Large intestine (tissue), 3 donors: ENCODE data around the gene SPARCL1. TPM values are rescaled to one million over a fixed set of nuclear protein-coding genes. Genes with fewer than 3 reads are reported as not detected.

Source experiments
- DNase-seq, 2 donors: peaks; one replicate each; pipeline versions ENCODE4 v3.0.0 to v3.0.0-alpha.2; 2013
- H3K27ac ChIP-seq: one replicate; pipeline ENCODE4 v1.5.1; 2013; ENCODE audit warnings: low read length
- H3K27me3 ChIP-seq: 2 replicates; pipeline ENCODE4 v1.6.1; 2013; ENCODE audit warnings: low read length; ENCODE audit not compliant: control insufficient read depth, insufficient read depth
- H3K36me3 ChIP-seq: 2 replicates; pipeline ENCODE4 v1.6.1; 2013; ENCODE audit warnings: low read length; ENCODE audit not compliant: control insufficient read depth, insufficient read depth
- H3K4me1 ChIP-seq: one replicate; pipeline ENCODE4 v1.6.1; 2013; ENCODE audit warnings: low read length; ENCODE audit not compliant: control insufficient read depth, insufficient read depth
- H3K4me3 ChIP-seq: one replicate; pipeline ENCODE4 v1.5.1; 2013; ENCODE audit warnings: low read length
- H3K9me3 ChIP-seq: one replicate; pipeline ENCODE4 v1.6.1; 2013; ENCODE audit warnings: mild to moderate bottlenecking, low read depth, low read length, moderate library complexity; ENCODE audit not compliant: control insufficient read depth
- WGBS: methylation state at CpG from one replicate; pipeline ENCODE4 v1.1.5; 2013; ENCODE audit warnings: low lambda C conversion rate; ENCODE audit not compliant: insufficient coverage; 5-methylcytosine and 5-hydroxymethylcytosine counted together
- polyA plus RNA-seq: library from polyadenylated mRNA; unstranded; fragments of 120-200 nt; gene quantifications from one replicate; pipeline ENCODE4 v1.2.1, GENCODE V29; 2013

SPARCL1 gene
- polyA plus RNA-seq, 1 donor: 154 TPM

DNA sequence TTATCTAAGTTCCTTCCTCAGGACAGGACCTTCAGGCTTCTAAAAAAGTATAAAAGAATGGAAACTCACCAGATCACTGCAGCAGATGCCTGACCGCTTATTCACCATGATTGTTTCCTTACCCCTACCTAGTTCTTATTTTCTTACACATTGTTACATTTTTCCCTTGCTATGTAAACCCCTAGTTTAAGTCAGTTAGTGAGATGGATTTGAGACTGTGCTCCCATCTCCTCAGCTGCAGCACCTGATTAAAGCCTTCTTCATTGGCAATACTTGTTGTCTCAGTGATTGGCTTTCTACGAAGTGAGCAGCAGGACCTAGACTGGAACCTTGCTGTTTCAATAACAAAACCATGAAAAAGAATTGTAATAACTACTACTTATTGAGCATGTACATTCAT lies 4.7 kb downstream of the SPARCL1 start:
- Histone ChIP-seq H3K9me3 (no peaks in the 10 kb centered on the region), H3K27me3 (no peaks in the 10 kb centered on the region), H3K27ac (no peak overlapping the region), H3K36me3 (no peaks in the 10 kb centered on the region), H3K4me1 (no peaks in the 10 kb centered on the region), H3K4me3 (no peak overlapping the region)
- no peak for DNase-seq
- 70% methylated on average over 2 of the region's 2 CpGs for WGBS

DNA sequence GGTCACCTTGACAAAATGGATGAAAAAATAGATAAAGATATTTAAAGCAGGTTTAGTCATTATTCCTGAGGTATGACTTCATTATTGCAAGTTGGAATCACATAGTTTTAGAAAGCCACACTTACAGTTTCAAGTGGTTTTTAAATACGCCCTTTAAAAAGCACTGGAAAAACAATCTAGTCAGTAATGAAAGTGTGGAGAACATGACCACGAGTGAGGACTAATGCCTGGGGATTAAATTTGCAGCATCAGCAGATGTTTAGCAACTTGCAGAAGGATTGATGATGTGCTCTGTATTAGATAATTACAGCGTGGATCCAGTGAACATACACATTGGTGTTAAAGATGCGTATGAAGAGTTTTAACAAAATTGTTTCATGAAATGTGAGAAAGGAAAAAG lies 5.9 kb downstream of the SPARCL1 start:
- Histone ChIP-seq H3K36me3 (no peaks in the 10 kb centered on the region), H3K27ac (no peak overlapping the region), H3K9me3 (no peaks in the 10 kb centered on the region), H3K4me1 (no peaks in the 10 kb centered on the region), H3K4me3 (no peak overlapping the region), H3K27me3 (no peaks in the 10 kb centered on the region)
- 100% methylated on average over 1 of the region's 4 CpGs for WGBS
- DNase-seq: no peak

DNA sequence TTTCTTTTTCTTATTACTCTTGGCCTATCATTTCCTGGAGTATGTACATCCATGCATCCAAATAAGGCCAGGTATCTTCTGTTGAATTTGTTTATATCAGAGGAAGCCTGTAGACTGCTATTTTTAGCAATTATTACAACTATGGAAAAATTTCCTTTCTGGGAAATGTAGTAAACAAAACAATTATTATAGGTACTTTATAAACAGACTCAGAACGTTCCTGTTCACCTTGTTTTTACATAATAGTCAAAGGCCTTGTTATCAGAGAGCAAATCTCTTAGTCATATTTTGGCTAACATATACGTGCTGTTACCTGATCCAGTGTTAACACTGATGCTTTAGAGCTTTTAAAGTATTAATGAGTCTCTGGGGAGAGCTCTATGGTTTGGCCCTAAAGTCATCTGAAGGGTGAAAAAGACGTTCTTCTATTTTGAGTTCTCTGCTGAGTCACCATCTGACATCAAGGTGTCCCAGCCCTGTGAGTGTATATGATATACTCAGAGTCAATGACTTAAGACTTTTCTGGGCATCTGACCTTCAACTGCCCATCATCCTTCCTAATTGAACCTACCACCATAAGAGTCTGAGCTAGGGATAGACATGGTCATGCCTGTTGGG lies 7.3 kb downstream of the SPARCL1 start:
- H3K4me1 ChIP-seq: no peaks in the 10 kb centered on the region
- H3K9me3 ChIP-seq: no peaks in the 10 kb centered on the region
- peak overlapping the region; percentile 64 for H3K27ac ChIP-seq
- no peak for DNase-seq
- H3K4me3 ChIP-seq: no peak overlapping the region
- no CpG with 5 or more reads among the region's 3 CpGs for WGBS
- H3K36me3 ChIP-seq: no peaks in the 10 kb centered on the region
- no peaks in the 10 kb centered on the region for H3K27me3 ChIP-seq

DNA sequence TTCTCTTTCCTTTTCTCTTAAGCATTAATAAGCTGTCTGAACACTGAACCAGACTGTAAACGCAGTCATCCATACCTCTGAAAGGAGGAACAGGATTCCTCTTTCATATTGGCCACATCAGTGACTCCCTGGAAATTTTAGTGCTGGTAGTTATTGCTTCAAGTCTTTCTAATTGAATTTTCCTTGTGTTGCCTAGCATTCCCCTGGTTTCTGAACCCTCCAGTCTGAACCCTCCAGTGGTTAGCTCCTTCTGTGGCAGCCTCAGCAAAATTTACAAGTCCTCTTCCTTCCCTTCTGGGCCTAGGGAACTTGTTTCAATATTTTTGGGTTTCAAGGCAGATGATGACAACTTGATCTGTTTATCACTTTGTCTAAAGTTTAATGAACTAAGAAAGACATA lies 7.9 kb downstream of the SPARCL1 start:
- Histone ChIP-seq H3K9me3 (no peaks in the 10 kb centered on the region), H3K4me3 (no peak overlapping the region), H3K36me3 (no peaks in the 10 kb centered on the region), H3K27ac (peak overlapping the region; percentile 44), H3K27me3 (no peaks in the 10 kb centered on the region), H3K4me1 (no peaks in the 10 kb centered on the region)
- DNase-seq: no peak
- no CpG with 5 or more reads among the region's 1 CpG for WGBS

DNA sequence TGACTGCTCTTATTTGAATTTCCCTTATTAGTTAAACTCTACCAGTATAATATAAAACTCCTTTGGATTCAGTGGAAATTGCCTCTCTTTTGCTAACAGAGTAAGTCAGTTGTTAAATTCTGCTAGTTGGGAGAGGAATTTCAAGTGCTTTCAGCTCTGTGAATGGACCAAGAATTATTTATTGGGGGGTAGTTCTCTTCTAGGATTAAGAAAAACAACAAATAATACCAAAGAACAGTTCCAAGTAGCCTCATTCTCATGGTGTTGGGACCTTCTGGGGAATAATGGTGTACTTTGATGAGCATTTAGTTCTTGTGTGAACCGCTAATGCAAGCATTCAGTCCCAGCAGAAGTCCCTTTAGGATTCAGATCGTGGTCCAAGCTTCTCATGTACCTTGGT lies 11.6 kb downstream of the SPARCL1 start:
- Histone ChIP-seq H3K9me3 (no peaks in the 10 kb centered on the region), H3K4me1 (no peaks in the 10 kb centered on the region), H3K4me3 (no peak overlapping the region), H3K27ac (no peak overlapping the region), H3K36me3 (no peaks in the 10 kb centered on the region), H3K27me3 (no peaks in the 10 kb centered on the region)
- no peak for DNase-seq
- no CpG with 5 or more reads among the region's 2 CpGs for WGBS

DNA sequence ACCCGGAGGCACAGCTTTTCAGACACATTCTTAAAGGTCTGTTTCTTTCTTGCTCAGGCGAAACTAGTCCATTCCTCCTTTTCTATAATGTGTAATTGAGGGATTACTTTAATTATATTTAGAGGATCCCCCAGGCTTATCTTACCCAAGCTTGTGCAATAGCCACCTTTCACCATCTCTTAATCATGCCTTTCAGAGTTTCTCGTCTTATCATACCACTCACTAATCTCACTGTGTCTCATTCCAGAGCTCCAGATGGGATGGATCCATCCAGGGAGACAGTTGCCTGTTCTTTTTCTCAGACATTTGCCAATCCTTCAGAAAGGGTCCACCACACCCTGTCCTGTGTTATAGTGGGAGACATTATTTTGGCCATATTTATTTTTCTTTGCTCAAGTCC lies 12.5 kb downstream of the SPARCL1 start:
- no peaks in the 10 kb centered on the region for H3K36me3 ChIP-seq
- no peaks in the 10 kb centered on the region for H3K4me1 ChIP-seq
- H3K27ac ChIP-seq: no peak overlapping the region
- no CpG with 5 or more reads among the region's 3 CpGs for WGBS
- no peak for DNase-seq
- no peak overlapping the region for H3K4me3 ChIP-seq
- H3K27me3 ChIP-seq: no peaks in the 10 kb centered on the region
- H3K9me3 ChIP-seq: no peaks in the 10 kb centered on the region

DNA sequence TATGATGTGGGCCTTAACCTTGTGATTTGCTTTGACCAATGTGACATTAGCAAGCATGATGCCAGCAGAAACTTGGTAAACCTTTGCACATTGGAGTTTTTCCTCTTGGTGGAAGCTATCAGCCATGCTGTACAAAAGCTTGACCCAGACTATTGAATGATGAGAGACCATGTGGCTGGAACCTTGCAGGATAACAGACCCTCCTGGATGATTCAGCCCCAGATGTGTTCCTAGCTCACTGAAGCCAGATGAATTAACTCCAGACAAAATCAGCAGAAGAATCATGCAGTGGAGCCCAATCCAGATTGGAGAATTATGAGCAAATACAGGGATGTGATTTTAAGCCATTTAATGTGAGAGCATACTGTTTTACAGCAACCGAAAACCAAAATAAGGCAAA lies 16.8 kb downstream of the SPARCL1 start:
- Histone ChIP-seq H3K9me3 (no peaks in the 10 kb centered on the region), H3K36me3 (peaks cover 4% of the 10 kb centered on the region), H3K4me3 (no peak overlapping the region), H3K27me3 (no peaks in the 10 kb centered on the region), H3K4me1 (no peaks in the 10 kb centered on the region), H3K27ac (no peak overlapping the region)
- no peak for DNase-seq
- WGBS: no CpG with 5 or more reads among the region's 1 CpG

DNA sequence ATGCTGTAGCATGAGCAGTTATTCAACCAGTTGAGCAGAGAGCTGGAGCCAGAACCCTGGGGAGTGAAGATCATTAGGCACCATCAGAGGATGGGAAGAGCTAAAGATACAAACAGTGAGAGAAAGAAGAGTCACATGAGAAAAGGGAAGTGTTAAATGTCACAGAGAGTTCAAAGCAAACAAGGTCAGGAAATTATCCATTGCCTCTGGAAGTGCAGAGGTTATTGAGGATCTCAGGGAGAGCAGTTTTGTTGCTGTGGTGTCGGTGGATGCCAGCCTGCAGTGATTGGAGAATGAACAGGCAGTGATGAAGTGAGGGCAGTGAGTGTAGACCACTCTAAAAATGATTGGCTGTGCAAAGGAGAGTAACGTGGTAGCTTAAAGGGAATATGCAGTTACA lies 17.7 kb downstream of the SPARCL1 start:
- H3K27ac ChIP-seq: no peak overlapping the region
- H3K36me3 ChIP-seq: peaks cover 4% of the 10 kb centered on the region

DNA sequence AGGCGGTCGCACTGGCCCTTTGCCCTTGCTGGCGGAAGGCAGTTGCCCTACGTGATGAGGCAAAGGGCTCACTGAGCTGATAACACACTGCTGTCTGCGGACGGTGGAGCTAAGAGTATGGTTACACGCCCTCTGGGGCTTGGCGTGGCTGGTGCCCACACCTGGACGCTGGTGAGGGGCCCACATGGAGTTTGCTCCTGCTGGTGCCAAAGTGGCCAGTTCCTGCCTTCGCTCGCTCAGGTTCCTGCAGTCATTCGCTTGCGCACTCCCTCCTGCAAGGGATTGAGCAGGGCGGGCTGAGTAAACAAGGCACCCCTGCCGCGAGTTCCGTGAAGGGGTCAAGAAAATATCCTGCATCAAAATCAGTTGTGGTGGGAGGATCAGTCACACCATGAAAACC lies 18.4 kb downstream of the SPARCL1 start:
- no peaks in the 10 kb centered on the region for H3K27me3 ChIP-seq
- H3K36me3 ChIP-seq: peaks cover 4% of the 10 kb centered on the region
- no CpG with 5 or more reads among the region's 17 CpGs for WGBS
- no peaks in the 10 kb centered on the region for H3K4me1 ChIP-seq
- H3K9me3 ChIP-seq: no peaks in the 10 kb centered on the region
- no peak overlapping the region for H3K27ac ChIP-seq
- no peak for DNase-seq
- H3K4me3 ChIP-seq: no peak overlapping the region

More for the DNA sequence above, 17.7 kb downstream of the SPARCL1 start:
- DNase-seq: no peak
- no CpG with 5 or more reads among the region's 2 CpGs for whole genome bisulfite sequencing
- Histone ChIP-seq H3K4me1 (no peaks in the 10 kb centered on the region), H3K9me3 (no peaks in the 10 kb centered on the region), H3K27me3 (no peaks in the 10 kb centered on the region), H3K4me3 (no peak overlapping the region)

DNA sequence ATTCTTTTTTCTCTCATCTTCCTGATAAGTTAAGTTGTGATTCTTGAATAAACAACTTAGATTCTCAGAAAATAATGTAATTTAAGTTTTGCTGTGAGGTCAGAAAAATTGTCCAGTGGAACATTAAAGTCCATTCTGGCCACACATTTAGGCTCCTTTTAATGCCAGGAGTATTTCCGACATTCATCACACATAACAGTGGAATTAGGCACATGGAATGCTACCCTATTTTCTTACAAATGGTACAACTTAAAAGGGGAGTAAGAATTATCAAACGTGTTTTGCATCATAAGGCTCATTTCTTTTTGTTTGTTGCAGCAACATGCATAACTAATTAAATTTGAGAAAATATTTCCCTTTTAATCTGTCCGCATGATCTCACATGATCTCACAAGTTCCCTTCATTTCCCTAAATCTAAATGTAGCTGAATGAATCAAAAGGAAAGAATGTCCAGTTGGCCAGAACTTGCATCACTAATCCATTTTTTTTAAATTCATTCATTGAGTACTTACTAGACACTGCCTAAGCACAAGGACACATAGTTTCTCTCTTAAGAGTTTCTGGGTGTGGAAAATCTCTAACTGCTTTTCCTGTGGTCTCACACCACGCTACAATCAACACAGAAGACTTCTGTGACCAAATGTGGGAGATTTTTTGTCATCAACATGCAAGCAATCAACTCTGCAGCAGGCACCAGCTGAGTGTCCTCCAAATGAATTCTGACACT lies 22.0 kb downstream of the SPARCL1 start:
- H3K4me3 ChIP-seq: no peak overlapping the region
- H3K27me3 ChIP-seq: no peaks in the 10 kb centered on the region
- H3K36me3 ChIP-seq: peaks cover 4% of the 10 kb centered on the region
- no peaks in the 10 kb centered on the region for H3K9me3 ChIP-seq
- WGBS: 86% methylated on average over 2 of the region's 4 CpGs
- no peaks in the 10 kb centered on the region for H3K4me1 ChIP-seq
- DNase-seq: no peak
- no peak overlapping the region for H3K27ac ChIP-seq

DNA sequence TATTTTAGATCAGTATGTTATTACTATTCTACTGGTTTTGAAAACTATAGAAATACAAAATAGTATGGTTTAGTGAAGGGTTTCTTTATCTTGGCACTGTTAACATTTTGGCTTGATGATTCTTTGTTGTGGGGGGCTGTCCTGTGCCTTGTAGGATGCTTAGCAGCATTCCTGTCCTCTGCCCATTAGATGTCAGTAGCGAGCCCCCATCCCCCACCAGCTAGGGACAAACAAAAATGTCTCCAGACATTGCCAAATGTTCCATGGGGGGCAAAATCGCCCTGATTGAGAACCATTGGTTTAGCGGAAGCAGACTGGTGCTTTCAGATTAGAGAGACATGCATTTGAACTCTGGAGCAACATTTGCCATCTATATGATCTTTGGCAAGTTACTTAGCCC lies 23.3 kb downstream of the SPARCL1 start:
- H3K4me3 ChIP-seq: no peak overlapping the region
- peaks cover 4% of the 10 kb centered on the region for H3K36me3 ChIP-seq
- no CpG with 5 or more reads among the region's 3 CpGs for WGBS
- no peaks in the 10 kb centered on the region for H3K9me3 ChIP-seq
- H3K4me1 ChIP-seq: no peaks in the 10 kb centered on the region
- DNase-seq: no peak
- H3K27ac ChIP-seq: no peak overlapping the region
- H3K27me3 ChIP-seq: no peaks in the 10 kb centered on the region
